ENCODE measurements around the gene ASPM. TPM values are rescaled to one million over a fixed set of nuclear protein-coding genes. Genes with fewer than 3 reads are reported as not detected.

Gene ASPM
- total RNA-seq, 4 donors from 2014 or later = 0.33 to 5.1 (median 2.7) TPM

DNA sequence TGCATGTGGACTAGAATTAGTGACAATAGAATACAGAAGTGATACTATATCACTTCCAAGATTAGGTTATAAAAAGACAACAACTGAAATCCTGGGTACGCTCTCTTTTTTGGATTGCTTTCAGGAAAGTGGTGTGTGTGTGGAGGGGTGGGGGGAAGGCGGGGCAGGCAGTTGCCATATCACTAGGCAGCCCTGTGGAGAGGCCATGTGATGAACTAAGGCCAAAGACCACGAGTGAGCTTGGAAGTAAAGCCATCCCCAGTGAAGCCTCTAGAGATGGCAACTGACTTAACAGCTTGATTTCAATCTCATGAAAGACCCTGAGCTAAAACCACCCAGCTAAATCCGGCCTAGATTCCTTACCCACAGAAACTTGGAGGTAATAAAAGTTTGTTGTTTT lies 6.2 kb upstream of the ASPM start:
- TF ChIP-seq, protein P1, sequence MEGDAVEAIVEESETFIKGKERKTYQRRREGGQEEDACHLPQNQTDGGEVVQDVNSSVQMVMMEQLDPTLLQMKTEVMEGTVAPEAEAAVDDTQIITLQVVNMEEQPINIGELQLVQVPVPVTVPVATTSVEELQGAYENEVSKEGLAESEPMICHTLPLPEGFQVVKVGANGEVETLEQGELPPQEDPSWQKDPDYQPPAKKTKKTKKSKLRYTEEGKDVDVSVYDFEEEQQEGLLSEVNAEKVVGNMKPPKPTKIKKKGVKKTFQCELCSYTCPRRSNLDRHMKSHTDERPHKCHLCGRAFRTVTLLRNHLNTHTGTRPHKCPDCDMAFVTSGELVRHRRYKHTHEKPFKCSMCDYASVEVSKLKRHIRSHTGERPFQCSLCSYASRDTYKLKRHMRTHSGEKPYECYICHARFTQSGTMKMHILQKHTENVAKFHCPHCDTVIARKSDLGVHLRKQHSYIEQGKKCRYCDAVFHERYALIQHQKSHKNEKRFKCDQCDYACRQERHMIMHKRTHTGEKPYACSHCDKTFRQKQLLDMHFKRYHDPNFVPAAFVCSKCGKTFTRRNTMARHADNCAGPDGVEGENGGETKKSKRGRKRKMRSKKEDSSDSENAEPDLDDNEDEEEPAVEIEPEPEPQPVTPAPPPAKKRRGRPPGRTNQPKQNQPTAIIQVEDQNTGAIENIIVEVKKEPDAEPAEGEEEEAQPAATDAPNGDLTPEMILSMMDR (IDR thresholded peaks at IDR 0.05; ENCODE audit: low read depth) = no peak

DNA sequence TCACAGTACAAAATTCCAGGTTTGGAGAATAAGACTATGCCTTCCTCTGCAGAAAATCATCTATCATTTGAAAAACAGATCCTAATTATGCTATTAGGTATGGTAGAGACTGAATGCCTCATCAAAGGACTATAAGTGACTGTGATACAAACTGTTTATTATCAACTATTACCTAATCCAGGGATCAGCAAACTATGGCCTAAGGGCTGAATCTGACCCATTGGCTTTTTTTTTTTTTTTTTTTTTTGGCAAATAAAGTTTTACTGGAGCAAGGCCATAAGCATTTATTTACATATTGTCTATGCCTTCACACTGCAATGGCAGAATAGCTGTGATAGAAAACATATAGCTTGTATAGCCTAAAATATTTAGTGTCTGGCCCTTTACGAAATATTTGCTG lies 4.7 kb upstream of the ASPM start:
- TF ChIP-seq, protein P1 (IDR thresholded peaks at IDR 0.05; ENCODE audit: low read depth) = no peak

DNA sequence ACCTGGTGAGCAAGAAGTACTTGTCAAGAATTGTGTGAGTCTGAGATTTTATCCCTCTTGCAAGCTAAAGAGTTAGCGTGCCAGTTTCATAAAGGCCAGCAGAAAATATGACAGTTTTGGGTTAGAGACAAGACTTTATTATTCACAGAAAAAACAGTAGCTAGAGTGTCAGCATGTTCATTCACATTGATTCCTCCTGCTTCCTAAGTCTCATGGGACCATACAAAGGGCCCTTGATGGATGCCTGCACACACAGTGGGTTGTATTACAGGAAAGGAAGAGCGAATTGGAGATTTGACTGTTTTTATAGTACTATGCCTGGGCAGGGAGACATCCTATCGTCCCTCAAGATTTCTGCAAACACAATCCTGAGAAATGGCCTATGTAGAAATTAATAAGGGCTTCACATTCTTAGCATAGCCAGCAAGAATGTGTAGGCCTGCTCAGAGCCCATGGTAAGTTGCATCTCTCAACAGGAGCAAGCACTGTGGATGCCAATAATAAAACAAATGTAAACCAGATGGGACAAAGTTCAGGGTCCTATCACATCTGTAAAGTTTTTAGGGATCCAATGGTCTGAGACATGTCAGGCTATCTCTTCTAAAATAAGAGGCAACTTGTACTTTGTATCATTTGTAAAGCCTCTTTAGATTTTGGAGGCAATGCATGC lies 4.0 kb upstream of the ASPM start:
- TF ChIP-seq, protein P1 (IDR thresholded peaks at IDR 0.05; ENCODE audit: low read depth) = no peak

DNA sequence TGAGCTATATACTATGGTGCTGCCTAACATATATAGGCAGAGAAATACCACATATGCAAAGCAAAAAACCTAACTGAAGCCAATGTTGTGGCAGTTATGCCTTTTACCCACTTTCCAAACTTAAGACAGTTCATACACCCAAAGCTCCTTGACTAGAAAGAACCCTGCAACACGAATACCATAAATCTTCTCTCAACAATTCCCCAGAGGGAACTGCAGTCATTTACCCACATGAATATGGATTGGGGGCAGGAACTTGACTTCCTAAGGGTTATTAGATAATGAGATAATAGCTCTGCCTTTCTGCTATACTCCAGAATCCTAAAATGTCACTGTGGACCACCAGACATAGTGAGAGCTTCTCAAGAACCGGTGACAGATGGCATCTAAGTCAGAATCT lies 2.9 kb upstream of the ASPM start:
- TF ChIP-seq, protein P1 (IDR thresholded peaks at IDR 0.05; ENCODE audit: low read depth) = no peak

DNA sequence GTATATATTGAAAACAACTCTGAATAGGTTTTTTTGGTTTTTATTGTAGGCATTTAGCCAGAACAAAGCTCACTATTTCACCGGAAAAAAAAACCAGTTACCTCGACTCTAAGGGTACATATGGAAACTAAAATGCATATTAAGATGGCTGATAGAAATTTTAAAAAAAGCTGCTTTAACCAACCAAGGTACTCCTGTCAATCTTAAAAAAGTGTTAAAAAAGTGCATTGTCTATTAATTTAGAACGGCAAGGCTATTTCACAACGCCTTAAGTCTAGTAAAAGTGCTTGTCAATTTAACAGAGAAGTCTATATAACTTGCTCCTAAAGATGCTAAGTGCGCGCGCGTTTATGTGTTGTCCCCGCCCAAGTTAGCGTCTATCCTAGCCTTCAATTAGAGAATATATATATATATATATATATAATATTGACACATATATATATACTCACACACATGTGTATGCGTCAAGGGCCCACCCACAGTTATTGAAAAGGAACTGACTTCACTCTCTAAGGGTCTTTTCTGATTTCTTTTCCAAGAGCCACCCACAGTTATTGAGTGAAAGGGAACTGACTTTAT lies 934 bp downstream of the ASPM start:
- TF ChIP-seq, protein P1 (IDR thresholded peaks at IDR 0.05; ENCODE audit: low read depth) = no peak

DNA sequence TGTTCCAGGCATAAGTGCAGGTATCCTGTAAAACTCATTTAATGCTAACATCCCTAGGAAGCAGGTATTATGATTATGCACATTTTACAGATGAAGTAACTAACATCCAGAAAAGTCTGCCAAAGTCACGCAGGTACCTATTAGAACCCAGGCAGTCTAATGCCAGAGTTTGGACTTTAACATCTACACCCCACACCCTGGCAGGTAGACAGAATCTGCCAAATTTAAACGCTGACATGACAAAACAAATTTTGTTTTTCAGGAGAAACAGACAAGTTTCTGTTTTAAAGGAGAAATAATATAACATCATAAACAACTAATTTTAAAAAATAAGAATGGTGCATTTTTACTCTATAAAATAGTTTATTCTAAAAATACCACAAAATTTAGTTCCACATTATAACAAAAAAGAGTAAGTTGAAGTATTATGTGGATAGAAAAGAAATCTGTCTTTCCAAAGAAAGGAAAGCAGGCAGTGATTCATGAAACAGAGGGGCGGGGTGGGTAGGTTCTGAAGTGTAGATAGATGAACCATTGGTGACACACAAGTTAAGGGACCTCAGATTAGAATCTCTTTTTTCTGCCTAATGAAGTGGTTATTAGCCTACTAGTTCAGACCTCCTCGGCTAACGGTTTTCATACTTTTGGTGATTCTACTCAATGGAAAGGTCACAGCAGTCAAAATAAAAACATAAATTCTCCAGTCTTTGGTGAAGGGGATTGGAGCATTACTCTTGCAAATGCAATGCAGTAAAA lies 1.7 kb downstream of the ASPM start:
- TF ChIP-seq, protein P1 (IDR thresholded peaks at IDR 0.05; ENCODE audit: low read depth) = no peak

DNA sequence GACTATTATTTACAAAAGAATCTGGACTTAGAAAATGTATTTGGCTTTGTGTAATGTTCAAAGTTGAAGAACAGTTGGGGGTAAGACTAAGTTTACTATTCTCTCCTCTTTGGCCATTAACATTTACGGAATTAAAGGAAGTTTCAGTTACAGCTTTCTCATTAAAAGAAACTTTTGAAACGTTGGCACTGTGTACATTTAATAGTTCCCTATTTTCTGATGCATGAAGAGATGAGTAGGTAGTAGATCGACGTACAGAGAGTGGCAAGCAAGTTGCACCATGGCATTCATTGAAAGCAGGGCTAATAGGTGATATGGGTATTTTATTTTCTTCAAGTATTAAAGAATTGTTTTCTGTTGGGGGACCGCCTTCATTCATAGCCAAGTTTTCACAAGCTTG lies 3.2 kb downstream of the ASPM start:
- TF ChIP-seq, protein P1 (IDR thresholded peaks at IDR 0.05; ENCODE audit: low read depth) = no peak

Data from subcutaneous adipose tissue (tissue), 4 donors.